ENCODE measurements around the gene CDK5.

GRCh38 chr7:151016505-151016904, 41.2 kb downstream of the CDK5 start:
- TF ChIP-seq POLR2A (IDR thresholded peaks at IDR 0.05; ENCODE audit: low read depth, low read length) (no peak), TAF1 (IDR thresholded peaks at IDR 0.05; ENCODE audit: low read depth, low read length) (no peak), POLR2AphosphoS5 (IDR thresholded peaks at IDR 0.05; ENCODE audit: low read depth, low read length) (no peak), PAX5 (IDR thresholded peaks at IDR 0.05; ENCODE audit: insufficient read depth, low read length, severe bottlenecking) (no peak), SPI1 (IDR thresholded peaks at IDR 0.05; ENCODE audit: low read depth, low read length) (no peak), POU2F2 (IDR thresholded peaks at IDR 0.05; ENCODE audit: low read depth, low read length) (no peak)
